HEK293 (cell line): ENCODE results near the gene KIAA1755.

Source experiments
- BCL11A ChIP-seq: fragments of 450-650 bp; formaldehyde crosslinking; IDR thresholded peaks from 2 replicates; pipeline ENCODE4 v1.5.1; 2016; ENCODE audit warnings: low read depth, missing biosample characterization, missing genetic modification characterization
- BCL11B ChIP-seq: fragments of 450-650 bp; formaldehyde crosslinking; IDR thresholded peaks from 2 replicates; pipeline ENCODE4 v1.5.1; 2016; ENCODE audit warnings: low read depth, missing biosample characterization, missing genetic modification characterization
- KLF16 ChIP-seq: fragments of 450-650 bp; formaldehyde crosslinking; IDR thresholded peaks from 2 replicates; pipeline ENCODE4 v1.5.1; 2017; ENCODE audit warnings: missing biosample characterization, missing genetic modification characterization
- KLF8 ChIP-seq: fragments of 450-650 bp; formaldehyde crosslinking; IDR thresholded peaks from 2 replicates; pipeline ENCODE4 v1.5.1; 2016; ENCODE audit warnings: missing biosample characterization, missing genetic modification characterization
- SCRT2 ChIP-seq: fragments of 450-650 bp; formaldehyde crosslinking; IDR thresholded peaks from 2 replicates; pipeline ENCODE4 v1.5.1; 2016; ENCODE audit warnings: missing biosample characterization, missing genetic modification characterization
- SP2 ChIP-seq: fragments of 450-650 bp; formaldehyde crosslinking; IDR thresholded peaks from 2 replicates; pipeline ENCODE4 v1.5.1; 2016; ENCODE audit warnings: missing biosample characterization, missing genetic modification characterization
- SP3 ChIP-seq: fragments of 450-650 bp; formaldehyde crosslinking; IDR thresholded peaks from 2 replicates; pipeline ENCODE4 v1.5.1; 2016; ENCODE audit warnings: missing biosample characterization, missing genetic modification characterization
- ZBTB8A ChIP-seq: fragments of 450-650 bp; formaldehyde crosslinking; IDR thresholded peaks from 2 replicates; pipeline ENCODE4 v1.5.1; 2016; ENCODE audit warnings: missing biosample characterization, missing genetic modification characterization
- ZFHX2 ChIP-seq: fragments of 450-650 bp; formaldehyde crosslinking; conservative IDR thresholded peaks from 2 replicates; pipeline ENCODE4 v1.5.1; 2016; ENCODE audit warnings: missing biosample characterization, missing genetic modification characterization
- ZNF133 ChIP-seq: fragments of 450-650 bp; formaldehyde crosslinking; IDR thresholded peaks from 2 replicates; pipeline ENCODE4 v1.5.1; 2016; ENCODE audit warnings: missing biosample characterization, missing genetic modification characterization
- ZNF175 ChIP-seq: fragments of 450-650 bp; formaldehyde crosslinking; IDR thresholded peaks from 2 replicates; pipeline ENCODE4 v1.5.1; 2016; ENCODE audit warnings: missing biosample characterization, missing genetic modification characterization
- ZNF214 ChIP-seq: fragments of 450-650 bp; formaldehyde crosslinking; IDR thresholded peaks from 2 replicates; pipeline ENCODE4 v1.5.1; 2017; ENCODE audit warnings: missing biosample characterization, mild to moderate bottlenecking, missing genetic modification characterization, borderline replicate concordance
- ZNF23 ChIP-seq: fragments of 450-650 bp; formaldehyde crosslinking; IDR thresholded peaks from 2 replicates; pipeline ENCODE4 v1.5.1; 2016; ENCODE audit warnings: missing biosample characterization, missing genetic modification characterization, borderline replicate concordance
- ZNF341 ChIP-seq: fragments of 450-650 bp; formaldehyde crosslinking; IDR thresholded peaks from 2 replicates; pipeline ENCODE4; 2016; ENCODE audit warnings: low read depth, missing biosample characterization, missing genetic modification characterization
- ZNF404 ChIP-seq: fragments of 450-650 bp; formaldehyde crosslinking; IDR thresholded peaks from 2 replicates; pipeline ENCODE4 v1.5.1; 2017; ENCODE audit warnings: missing biosample characterization, missing genetic modification characterization
- ZNF596 ChIP-seq: fragments of 450-650 bp; IDR thresholded peaks from 2 replicates; pipeline ENCODE4 v1.5.0; 2018; ENCODE audit warnings: missing biosample characterization, mild to moderate bottlenecking, missing genetic modification characterization, moderate library complexity
- ZNF626 ChIP-seq: fragments of 450-650 bp; sonication (Bioruptor Pico); formaldehyde crosslinking; IDR thresholded peaks from 2 replicates; pipeline ENCODE4 v1.5.1; 2018; ENCODE audit warnings: missing biosample characterization, missing genetic modification characterization, inconsistent platforms
- ZNF707 ChIP-seq: fragments of 450-650 bp; formaldehyde crosslinking; IDR thresholded peaks from 2 replicates; pipeline ENCODE4 v1.5.1; 2016; ENCODE audit warnings: missing biosample characterization, missing genetic modification characterization
- TF ChIP-seq, protein P1 (sequence below): fragments of 450-650 bp; formaldehyde crosslinking; IDR thresholded peaks from 2 replicates; pipeline ENCODE4 v1.5.1; 2016; ENCODE audit warnings: missing biosample characterization, missing genetic modification characterization
- TF ChIP-seq, protein P2 (sequence below): fragments of 450-650 bp; formaldehyde crosslinking; IDR thresholded peaks from 2 replicates; pipeline ENCODE4 v1.5.1; 2016; ENCODE audit warnings: missing biosample characterization, missing genetic modification characterization
- TF ChIP-seq, protein P3 (sequence below): fragments of 450-650 bp; formaldehyde crosslinking; IDR thresholded peaks from 2 replicates; pipeline ENCODE4 v1.5.1; 2017; ENCODE audit warnings: missing biosample characterization, missing genetic modification characterization
- TF ChIP-seq, protein P4 (sequence below): sonication (generic); formaldehyde crosslinking; IDR thresholded peaks from 2 replicates; pipeline ENCODE4 v1.8.1; 2022; ENCODE audit warnings: mild to moderate bottlenecking, moderate library complexity, missing genetic modification reagents
- TF ChIP-seq, protein P5 (sequence below): fragments of 450-650 bp; formaldehyde crosslinking; IDR thresholded peaks from 2 replicates; pipeline ENCODE4 v1.5.1; 2017; ENCODE audit warnings: missing biosample characterization, missing genetic modification characterization
- TF ChIP-seq, protein P6 (sequence below): fragments of 450-650 bp; formaldehyde crosslinking; IDR thresholded peaks from 2 replicates; pipeline ENCODE4 v1.5.1; 2016; ENCODE audit warnings: missing biosample characterization, missing genetic modification characterization
- TF ChIP-seq, protein P7 (sequence below): fragments of 450-650 bp; formaldehyde crosslinking; IDR thresholded peaks from 2 replicates; pipeline ENCODE4 v1.5.1; 2016; ENCODE audit warnings: missing biosample characterization, missing genetic modification characterization
- TF ChIP-seq, protein P8 (sequence below): fragments of 450-650 bp; formaldehyde crosslinking; IDR thresholded peaks from 2 replicates; pipeline ENCODE4 v1.5.1; 2016; ENCODE audit warnings: missing biosample characterization, missing genetic modification characterization

The KIAA1755 gene

DNA sequence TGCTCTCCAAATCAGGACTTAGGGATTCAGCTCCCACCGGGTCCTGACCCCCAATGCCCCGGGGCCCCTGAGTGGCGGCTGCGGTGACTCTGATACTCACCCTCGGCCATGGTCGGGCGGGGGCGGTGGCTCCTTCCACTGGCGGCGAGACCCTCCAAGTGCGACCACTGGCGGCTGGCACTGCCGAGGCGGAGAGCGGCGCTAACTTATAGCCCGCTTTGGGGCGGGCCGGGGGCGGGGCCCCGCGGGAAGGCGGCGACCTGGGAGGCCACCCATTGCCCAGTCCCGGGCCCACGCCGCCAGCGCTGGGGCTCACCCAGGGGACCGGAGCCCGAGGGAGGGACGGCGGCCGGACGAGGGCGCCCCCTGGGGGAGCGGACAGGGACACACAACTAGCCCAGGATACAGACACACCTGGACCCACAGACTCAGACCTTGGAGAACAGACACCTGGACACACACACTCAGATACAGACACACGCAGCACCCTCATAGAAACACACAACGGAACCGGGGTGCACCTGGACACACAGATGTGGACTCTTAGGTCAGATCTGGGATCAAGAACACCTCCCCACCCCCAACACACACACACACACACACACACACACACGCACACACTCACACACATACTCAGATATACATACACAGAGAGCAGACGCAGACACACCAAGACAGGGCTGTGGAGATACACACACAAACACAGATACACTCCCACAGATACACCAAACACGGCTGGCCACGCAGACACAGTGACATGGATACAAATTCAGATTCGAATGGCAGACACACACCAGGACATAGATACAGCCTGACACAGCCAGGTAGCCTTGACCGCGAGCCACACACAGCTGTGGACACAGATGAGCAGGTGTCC lies 95.2 kb downstream of the KIAA1755 start, which contains the start of gene TGM2 (continued):
- TF ChIP-seq, protein P1, sequence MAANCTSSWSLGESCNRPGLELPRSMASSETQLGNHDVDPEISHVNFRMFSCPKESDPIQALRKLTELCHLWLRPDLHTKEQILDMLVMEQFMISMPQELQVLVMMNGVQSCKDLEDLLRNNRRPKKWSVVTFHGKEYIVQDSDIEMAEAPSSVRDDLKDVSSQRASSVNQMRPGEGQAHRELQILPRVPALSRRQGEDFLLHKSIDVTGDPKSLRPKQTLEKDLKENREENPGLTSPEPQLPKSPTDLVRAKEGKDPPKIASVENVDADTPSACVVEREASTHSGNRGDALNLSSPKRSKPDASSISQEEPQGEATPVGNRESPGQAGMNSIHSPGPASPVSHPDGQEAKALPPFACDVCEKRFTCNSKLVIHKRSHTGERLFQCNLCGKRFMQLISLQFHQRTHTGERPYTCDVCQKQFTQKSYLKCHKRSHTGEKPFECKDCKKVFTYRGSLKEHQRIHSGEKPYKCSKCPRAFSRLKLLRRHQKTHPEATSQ, result peak; percentile 72; the same call in 1 of the 2 replicates
- TF ChIP-seq, protein P2, sequence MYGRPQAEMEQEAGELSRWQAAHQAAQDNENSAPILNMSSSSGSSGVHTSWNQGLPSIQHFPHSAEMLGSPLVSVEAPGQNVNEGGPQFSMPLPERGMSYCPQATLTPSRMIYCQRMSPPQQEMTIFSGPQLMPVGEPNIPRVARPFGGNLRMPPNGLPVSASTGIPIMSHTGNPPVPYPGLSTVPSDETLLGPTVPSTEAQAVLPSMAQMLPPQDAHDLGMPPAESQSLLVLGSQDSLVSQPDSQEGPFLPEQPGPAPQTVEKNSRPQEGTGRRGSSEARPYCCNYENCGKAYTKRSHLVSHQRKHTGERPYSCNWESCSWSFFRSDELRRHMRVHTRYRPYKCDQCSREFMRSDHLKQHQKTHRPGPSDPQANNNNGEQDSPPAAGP (tag by site-specific recombination), result peak; percentile 67; the same call in 1 of the 2 replicates
- TF ChIP-seq, protein P3, sequence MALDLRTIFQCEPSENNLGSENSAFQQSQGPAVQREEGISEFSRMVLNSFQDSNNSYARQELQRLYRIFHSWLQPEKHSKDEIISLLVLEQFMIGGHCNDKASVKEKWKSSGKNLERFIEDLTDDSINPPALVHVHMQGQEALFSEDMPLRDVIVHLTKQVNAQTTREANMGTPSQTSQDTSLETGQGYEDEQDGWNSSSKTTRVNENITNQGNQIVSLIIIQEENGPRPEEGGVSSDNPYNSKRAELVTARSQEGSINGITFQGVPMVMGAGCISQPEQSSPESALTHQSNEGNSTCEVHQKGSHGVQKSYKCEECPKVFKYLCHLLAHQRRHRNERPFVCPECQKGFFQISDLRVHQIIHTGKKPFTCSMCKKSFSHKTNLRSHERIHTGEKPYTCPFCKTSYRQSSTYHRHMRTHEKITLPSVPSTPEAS (tag by site-specific recombination), result peak; percentile 99
- TF ChIP-seq ZFHX2 (tag by site-specific recombination) (peak; percentile 83), KLF16 (peak; percentile 27), ZNF341 (tag by site-specific recombination) (no peak), ZNF707 (tag by site-specific recombination) (no peak), SCRT2 (tag by site-specific recombination) (peak; percentile 86), ZNF133 (tag by site-specific recombination) (0 out of 2 replicates have a peak, but pooled peaks have one; percentile 33), KLF8 (tag by site-specific recombination) (peak; percentile 44; the same call in 1 of the 2 replicates), ZNF23 (tag by site-specific recombination) (no peak), ZNF214 (tag by site-specific recombination) (no peak), ZNF175 (tag by site-specific recombination) (no peak), ZBTB8A (peak; percentile 96), BCL11A (peak; percentile 82), ZNF596 (tag by site-specific recombination) (no peak), ZNF626 (tag by site-specific recombination) (no peak), SP3 (peak; percentile 72), BCL11B (tag by site-specific recombination) (no peak; the same call in 1 of the 2 replicates), SP2 (tag by site-specific recombination) (peak; percentile 33), ZNF404 (tag by site-specific recombination) (no peak)
- TF ChIP-seq, protein P4, sequence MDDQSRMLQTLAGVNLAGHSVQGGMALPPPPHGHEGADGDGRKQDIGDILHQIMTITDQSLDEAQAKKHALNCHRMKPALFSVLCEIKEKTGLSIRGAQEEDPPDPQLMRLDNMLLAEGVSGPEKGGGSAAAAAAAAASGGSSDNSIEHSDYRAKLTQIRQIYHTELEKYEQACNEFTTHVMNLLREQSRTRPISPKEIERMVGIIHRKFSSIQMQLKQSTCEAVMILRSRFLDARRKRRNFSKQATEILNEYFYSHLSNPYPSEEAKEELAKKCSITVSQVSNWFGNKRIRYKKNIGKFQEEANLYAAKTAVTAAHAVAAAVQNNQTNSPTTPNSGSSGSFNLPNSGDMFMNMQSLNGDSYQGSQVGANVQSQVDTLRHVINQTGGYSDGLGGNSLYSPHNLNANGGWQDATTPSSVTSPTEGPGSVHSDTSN, result no peak
- TF ChIP-seq, protein P5, sequence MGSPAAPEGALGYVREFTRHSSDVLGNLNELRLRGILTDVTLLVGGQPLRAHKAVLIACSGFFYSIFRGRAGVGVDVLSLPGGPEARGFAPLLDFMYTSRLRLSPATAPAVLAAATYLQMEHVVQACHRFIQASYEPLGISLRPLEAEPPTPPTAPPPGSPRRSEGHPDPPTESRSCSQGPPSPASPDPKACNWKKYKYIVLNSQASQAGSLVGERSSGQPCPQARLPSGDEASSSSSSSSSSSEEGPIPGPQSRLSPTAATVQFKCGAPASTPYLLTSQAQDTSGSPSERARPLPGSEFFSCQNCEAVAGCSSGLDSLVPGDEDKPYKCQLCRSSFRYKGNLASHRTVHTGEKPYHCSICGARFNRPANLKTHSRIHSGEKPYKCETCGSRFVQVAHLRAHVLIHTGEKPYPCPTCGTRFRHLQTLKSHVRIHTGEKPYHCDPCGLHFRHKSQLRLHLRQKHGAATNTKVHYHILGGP (tag by site-specific recombination), result no peak
- TF ChIP-seq, protein P6, sequence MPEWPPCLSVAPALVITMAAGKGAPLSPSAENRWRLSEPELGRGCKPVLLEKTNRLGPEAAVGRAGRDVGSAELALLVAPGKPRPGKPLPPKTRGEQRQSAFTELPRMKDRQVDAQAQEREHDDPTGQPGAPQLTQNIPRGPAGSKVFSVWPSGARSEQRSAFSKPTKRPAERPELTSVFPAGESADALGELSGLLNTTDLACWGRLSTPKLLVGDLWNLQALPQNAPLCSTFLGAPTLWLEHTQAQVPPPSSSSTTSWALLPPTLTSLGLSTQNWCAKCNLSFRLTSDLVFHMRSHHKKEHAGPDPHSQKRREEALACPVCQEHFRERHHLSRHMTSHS, result no peak
- TF ChIP-seq, protein P7, sequence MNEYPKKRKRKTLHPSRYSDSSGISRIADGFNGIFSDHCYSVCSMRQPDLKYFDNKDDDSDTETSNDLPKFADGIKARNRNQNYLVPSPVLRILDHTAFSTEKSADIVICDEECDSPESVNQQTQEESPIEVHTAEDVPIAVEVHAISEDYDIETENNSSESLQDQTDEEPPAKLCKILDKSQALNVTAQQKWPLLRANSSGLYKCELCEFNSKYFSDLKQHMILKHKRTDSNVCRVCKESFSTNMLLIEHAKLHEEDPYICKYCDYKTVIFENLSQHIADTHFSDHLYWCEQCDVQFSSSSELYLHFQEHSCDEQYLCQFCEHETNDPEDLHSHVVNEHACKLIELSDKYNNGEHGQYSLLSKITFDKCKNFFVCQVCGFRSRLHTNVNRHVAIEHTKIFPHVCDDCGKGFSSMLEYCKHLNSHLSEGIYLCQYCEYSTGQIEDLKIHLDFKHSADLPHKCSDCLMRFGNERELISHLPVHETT, result 0 out of 2 replicates have a peak, but pooled peaks have one; percentile 27
- TF ChIP-seq, protein P8, sequence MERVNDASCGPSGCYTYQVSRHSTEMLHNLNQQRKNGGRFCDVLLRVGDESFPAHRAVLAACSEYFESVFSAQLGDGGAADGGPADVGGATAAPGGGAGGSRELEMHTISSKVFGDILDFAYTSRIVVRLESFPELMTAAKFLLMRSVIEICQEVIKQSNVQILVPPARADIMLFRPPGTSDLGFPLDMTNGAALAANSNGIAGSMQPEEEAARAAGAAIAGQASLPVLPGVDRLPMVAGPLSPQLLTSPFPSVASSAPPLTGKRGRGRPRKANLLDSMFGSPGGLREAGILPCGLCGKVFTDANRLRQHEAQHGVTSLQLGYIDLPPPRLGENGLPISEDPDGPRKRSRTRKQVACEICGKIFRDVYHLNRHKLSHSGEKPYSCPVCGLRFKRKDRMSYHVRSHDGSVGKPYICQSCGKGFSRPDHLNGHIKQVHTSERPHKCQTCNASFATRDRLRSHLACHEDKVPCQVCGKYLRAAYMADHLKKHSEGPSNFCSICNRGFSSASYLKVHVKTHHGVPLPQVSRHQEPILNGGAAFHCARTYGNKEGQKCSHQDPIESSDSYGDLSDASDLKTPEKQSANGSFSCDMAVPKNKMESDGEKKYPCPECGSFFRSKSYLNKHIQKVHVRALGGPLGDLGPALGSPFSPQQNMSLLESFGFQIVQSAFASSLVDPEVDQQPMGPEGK (tag by site-specific recombination), result 0 out of 2 replicates have a peak, but pooled peaks have one; percentile 40
